B cell (primary cell): ENCODE measurements around the gene MEG3.

ENCODE experiments used
- CTCF ChIP-seq: fragments of 200-600 bp; IDR thresholded peaks from one replicate; pipeline ENCODE4 v1.8.0; 2022; ENCODE audit warnings: antibody characterized with exemption, mild to moderate bottlenecking
- EZH2 ChIP-seq: IDR thresholded peaks from 2 replicates; pipeline ENCODE4 v1.6.1; 2012; ENCODE audit warnings: borderline replicate concordance, low read depth, mild to moderate bottlenecking, moderate library complexity, low read length; ENCODE audit not compliant: insufficient read depth, poor library complexity, severe bottlenecking

GRCh38 chr14:100881211-100882025, 55.5 kb downstream of the MEG3 start:
- TF ChIP-seq CTCF (no peak), EZH2 (no peak)
